ENCODE results near the gene PSMB7.

- TF ChIP-seq, protein P1, sequence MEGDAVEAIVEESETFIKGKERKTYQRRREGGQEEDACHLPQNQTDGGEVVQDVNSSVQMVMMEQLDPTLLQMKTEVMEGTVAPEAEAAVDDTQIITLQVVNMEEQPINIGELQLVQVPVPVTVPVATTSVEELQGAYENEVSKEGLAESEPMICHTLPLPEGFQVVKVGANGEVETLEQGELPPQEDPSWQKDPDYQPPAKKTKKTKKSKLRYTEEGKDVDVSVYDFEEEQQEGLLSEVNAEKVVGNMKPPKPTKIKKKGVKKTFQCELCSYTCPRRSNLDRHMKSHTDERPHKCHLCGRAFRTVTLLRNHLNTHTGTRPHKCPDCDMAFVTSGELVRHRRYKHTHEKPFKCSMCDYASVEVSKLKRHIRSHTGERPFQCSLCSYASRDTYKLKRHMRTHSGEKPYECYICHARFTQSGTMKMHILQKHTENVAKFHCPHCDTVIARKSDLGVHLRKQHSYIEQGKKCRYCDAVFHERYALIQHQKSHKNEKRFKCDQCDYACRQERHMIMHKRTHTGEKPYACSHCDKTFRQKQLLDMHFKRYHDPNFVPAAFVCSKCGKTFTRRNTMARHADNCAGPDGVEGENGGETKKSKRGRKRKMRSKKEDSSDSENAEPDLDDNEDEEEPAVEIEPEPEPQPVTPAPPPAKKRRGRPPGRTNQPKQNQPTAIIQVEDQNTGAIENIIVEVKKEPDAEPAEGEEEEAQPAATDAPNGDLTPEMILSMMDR (conservative IDR thresholded peaks at IDR 0.05; ENCODE audit: low read depth, low read length) = no peak
- no peak for TF ChIP-seq EZH2 (IDR thresholded peaks at IDR 0.05; ENCODE audit: borderline replicate concordance, low read depth, low read length, poor library complexity, severe bottlenecking)
Measured at GRCh38 chr9:124444166-124444565, 28.9 kb upstream of the PSMB7 start.
